Neural cell (in vitro differentiated cells): ENCODE data around the gene MOB2. TPM values are rescaled to one million over a fixed set of nuclear protein-coding genes. Genes with fewer than 3 reads are reported as not detected.

Source experiments
- H2AFZ ChIP-seq: fragments of 200-600, 300-800 bp; sonication (generic), shearing (Covaris generic); 2 replicates; pipeline ENCODE4 v1.6.0; 2014; ENCODE audit warnings: low read depth, mild to moderate bottlenecking, antibody characterized with exemption, low read length, moderate library complexity
- H3F3A ChIP-seq: fragments of 200-600 bp; shearing (Covaris generic); 2 replicates; pipeline ENCODE4 v1.6.1; 2016; ENCODE audit warnings: mild to moderate bottlenecking, moderate library complexity, mixed read lengths, antibody characterized with exemption, low read length; ENCODE audit not compliant: insufficient read depth, poor library complexity, severe bottlenecking
- H3K27ac ChIP-seq: fragments of 200-600, 300-800 bp; sonication (generic), shearing (Covaris generic); 2 replicates; pipeline ENCODE4 v1.5.1; 2014; ENCODE audit warnings: mild to moderate bottlenecking, low read length, moderate library complexity
- H3K27me3 ChIP-seq: fragments of 300-800, 200-600 bp; sonication (generic), shearing (Covaris generic); 2 replicates; pipeline ENCODE4 v1.6.0; 2014; ENCODE audit warnings: mild to moderate bottlenecking, low read depth, low read length, moderate library complexity; ENCODE audit not compliant: insufficient read depth
- H3K36me3 ChIP-seq: fragments of 300-800, 200-600 bp; sonication (generic), shearing (Covaris generic); 2 replicates; pipeline ENCODE4 v1.5.1; 2014; ENCODE audit warnings: mild to moderate bottlenecking, antibody characterized with exemption, low read length, moderate library complexity; ENCODE audit not compliant: insufficient read depth
- H3K4me2 ChIP-seq: fragments of 300-800, 200-600 bp; sonication (generic), shearing (Covaris generic); 2 replicates; pipeline ENCODE4 v1.6.0; 2014; ENCODE audit warnings: mild to moderate bottlenecking, low read length
- H3K4me3 ChIP-seq: fragments of 300-800, 200-600 bp; sonication (generic), shearing (Covaris generic); 2 replicates; pipeline ENCODE4 v1.5.1; 2014; ENCODE audit warnings: mild to moderate bottlenecking, low read length, moderate library complexity
- H3K79me2 ChIP-seq: fragments of 200-600 bp; shearing (Covaris generic); replicated peaks from 2 replicates; pipeline ENCODE4 v1.6.0; 2014; ENCODE audit warnings: mild to moderate bottlenecking, low read length, moderate library complexity; ENCODE audit not compliant: insufficient read depth
- H3K9ac ChIP-seq: fragments of 300-800, 200-600 bp; sonication (generic), shearing (Covaris generic); 2 replicates; pipeline ENCODE4 v1.6.1; 2016; ENCODE audit warnings: mild to moderate bottlenecking, low read length, mixed read lengths
- H3K9me2 ChIP-seq: fragments of 200-600 bp; shearing (Covaris generic); 2 replicates; pipeline ENCODE4 v1.6.1; 2016; ENCODE audit warnings: mild to moderate bottlenecking, low read length, mixed read lengths; ENCODE audit not compliant: insufficient read depth
- H3K9me3 ChIP-seq: fragments of 200-600, 300-800 bp; sonication (generic), shearing (Covaris generic); 2 replicates; pipeline ENCODE4 v1.6.1; 2016; ENCODE audit warnings: mild to moderate bottlenecking, mixed run types, low read length, moderate library complexity, mixed read lengths
- H4K20me1 ChIP-seq: fragments of 200-600 bp; shearing (Covaris generic); 2 replicates; pipeline ENCODE4 v1.6.1; 2016; ENCODE audit warnings: mild to moderate bottlenecking, mixed run types; ENCODE audit not compliant: insufficient read depth
- EP300 ChIP-seq: fragments of 450-650 bp; conservative IDR thresholded peaks from 2 replicates; pipeline ENCODE4 v1.6.1; 2014; ENCODE audit warnings: antibody characterized with exemption, mild to moderate bottlenecking, moderate library complexity; ENCODE audit not compliant: poor library complexity, severe bottlenecking
- EZH2 ChIP-seq: fragments of 200-600, 300-800 bp; shearing (Covaris generic), sonication (generic); IDR thresholded peaks from 2 replicates; pipeline ENCODE4 v1.6.1; 2014; ENCODE audit warnings: antibody characterized with exemption, low read length, borderline replicate concordance, mild to moderate bottlenecking; ENCODE audit not compliant: insufficient read depth, poor library complexity, severe bottlenecking
- MXI1 ChIP-seq: fragments of 450-650 bp; conservative IDR thresholded peaks from 2 replicates; pipeline ENCODE4 v1.6.1; 2014; ENCODE audit warnings: antibody characterized with exemption, mild to moderate bottlenecking; ENCODE audit not compliant: poor library complexity, severe bottlenecking
- POLR2AphosphoS5 ChIP-seq: IDR thresholded peaks from 2 replicates; pipeline ENCODE4 v1.6.1; 2012
- RAD21 ChIP-seq: fragments of 450-650 bp; conservative IDR thresholded peaks from 2 replicates; pipeline ENCODE4 v1.6.1; 2014; ENCODE audit warnings: antibody characterized with exemption, mild to moderate bottlenecking, moderate library complexity
- SMC3 ChIP-seq: fragments of 450-650 bp; conservative IDR thresholded peaks from 2 replicates; pipeline ENCODE4 v1.6.1; 2014; ENCODE audit warnings: antibody characterized with exemption, mild to moderate bottlenecking, moderate library complexity; ENCODE audit not compliant: poor library complexity
- TAF1 ChIP-seq: IDR thresholded peaks from 2 replicates; pipeline ENCODE4 v1.6.1; 2012; ENCODE audit warnings: low read depth
- polyA plus RNA-seq: library from polyadenylated mRNA; depleted of rRNA; stranded (reverse); fragments of >200 nt; gene quantifications from 2 replicates; pipeline ENCODE4 v1.2.3, GENCODE V29; 2014
- TF ChIP-seq, protein P1 (sequence below): IDR thresholded peaks from 2 replicates; pipeline ENCODE4 v1.6.1; 2012; ENCODE audit warnings: borderline replicate concordance
- TF ChIP-seq, protein P2 (sequence below): fragments of 450-650 bp; IDR thresholded peaks from 2 replicates; pipeline ENCODE4 v1.5.1; 2014; ENCODE audit warnings: antibody characterized with exemption, mild to moderate bottlenecking, moderate library complexity; ENCODE audit not compliant: poor library complexity, severe bottlenecking

Gene MOB2
- polyA plus RNA-seq, 1 donor from 2014 or later = 33.2 TPM

DNA sequence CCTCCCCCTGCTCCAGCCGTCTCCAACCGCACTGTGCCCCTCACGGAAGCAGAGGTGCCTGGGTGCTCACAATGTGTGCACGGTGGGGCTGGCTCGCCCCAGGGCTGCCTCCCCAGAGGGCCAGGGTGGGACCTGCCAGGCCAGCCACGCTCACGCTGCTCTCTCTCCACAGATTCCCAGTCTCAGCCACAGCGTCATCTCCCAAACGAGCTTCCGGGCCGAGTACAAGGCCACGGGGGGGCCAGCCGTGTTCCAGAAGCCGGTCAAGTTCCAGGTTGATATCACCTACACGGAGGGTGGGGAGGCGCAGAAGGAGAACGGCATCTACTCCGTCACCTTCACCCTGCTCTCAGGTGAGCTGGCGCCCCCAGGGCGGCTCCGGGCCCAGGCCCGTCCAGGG lies 30.4 kb downstream of the MOB2 start:
- no peaks in the 10 kb centered on the region for H3K27me3 ChIP-seq
- H2AFZ ChIP-seq = no peak overlapping the region
- no peaks in the 10 kb centered on the region for H3K79me2 ChIP-seq
- no peaks in the 10 kb centered on the region for H4K20me1 ChIP-seq
- no peak overlapping the region for H3K27ac ChIP-seq
- H3K9me3 ChIP-seq = no peaks in the 10 kb centered on the region
- H3K4me3 ChIP-seq = no peak overlapping the region
- no peaks in the 10 kb centered on the region for H3F3A ChIP-seq
- TF ChIP-seq, protein P1, sequence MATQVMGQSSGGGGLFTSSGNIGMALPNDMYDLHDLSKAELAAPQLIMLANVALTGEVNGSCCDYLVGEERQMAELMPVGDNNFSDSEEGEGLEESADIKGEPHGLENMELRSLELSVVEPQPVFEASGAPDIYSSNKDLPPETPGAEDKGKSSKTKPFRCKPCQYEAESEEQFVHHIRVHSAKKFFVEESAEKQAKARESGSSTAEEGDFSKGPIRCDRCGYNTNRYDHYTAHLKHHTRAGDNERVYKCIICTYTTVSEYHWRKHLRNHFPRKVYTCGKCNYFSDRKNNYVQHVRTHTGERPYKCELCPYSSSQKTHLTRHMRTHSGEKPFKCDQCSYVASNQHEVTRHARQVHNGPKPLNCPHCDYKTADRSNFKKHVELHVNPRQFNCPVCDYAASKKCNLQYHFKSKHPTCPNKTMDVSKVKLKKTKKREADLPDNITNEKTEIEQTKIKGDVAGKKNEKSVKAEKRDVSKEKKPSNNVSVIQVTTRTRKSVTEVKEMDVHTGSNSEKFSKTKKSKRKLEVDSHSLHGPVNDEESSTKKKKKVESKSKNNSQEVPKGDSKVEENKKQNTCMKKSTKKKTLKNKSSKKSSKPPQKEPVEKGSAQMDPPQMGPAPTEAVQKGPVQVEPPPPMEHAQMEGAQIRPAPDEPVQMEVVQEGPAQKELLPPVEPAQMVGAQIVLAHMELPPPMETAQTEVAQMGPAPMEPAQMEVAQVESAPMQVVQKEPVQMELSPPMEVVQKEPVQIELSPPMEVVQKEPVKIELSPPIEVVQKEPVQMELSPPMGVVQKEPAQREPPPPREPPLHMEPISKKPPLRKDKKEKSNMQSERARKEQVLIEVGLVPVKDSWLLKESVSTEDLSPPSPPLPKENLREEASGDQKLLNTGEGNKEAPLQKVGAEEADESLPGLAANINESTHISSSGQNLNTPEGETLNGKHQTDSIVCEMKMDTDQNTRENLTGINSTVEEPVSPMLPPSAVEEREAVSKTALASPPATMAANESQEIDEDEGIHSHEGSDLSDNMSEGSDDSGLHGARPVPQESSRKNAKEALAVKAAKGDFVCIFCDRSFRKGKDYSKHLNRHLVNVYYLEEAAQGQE = no peak
- TF ChIP-seq, protein P2, sequence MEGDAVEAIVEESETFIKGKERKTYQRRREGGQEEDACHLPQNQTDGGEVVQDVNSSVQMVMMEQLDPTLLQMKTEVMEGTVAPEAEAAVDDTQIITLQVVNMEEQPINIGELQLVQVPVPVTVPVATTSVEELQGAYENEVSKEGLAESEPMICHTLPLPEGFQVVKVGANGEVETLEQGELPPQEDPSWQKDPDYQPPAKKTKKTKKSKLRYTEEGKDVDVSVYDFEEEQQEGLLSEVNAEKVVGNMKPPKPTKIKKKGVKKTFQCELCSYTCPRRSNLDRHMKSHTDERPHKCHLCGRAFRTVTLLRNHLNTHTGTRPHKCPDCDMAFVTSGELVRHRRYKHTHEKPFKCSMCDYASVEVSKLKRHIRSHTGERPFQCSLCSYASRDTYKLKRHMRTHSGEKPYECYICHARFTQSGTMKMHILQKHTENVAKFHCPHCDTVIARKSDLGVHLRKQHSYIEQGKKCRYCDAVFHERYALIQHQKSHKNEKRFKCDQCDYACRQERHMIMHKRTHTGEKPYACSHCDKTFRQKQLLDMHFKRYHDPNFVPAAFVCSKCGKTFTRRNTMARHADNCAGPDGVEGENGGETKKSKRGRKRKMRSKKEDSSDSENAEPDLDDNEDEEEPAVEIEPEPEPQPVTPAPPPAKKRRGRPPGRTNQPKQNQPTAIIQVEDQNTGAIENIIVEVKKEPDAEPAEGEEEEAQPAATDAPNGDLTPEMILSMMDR = no peak
- no peak for TF ChIP-seq EZH2
- TF ChIP-seq TAF1 = no peak
- no peak for TF ChIP-seq EP300
- no peak for TF ChIP-seq RAD21
- no peak for TF ChIP-seq POLR2AphosphoS5
- no peak for TF ChIP-seq MXI1
- no peak for TF ChIP-seq SMC3
- no peaks in the 10 kb centered on the region for H3K36me3 ChIP-seq
- H3K9me2 ChIP-seq = no peaks in the 10 kb centered on the region
- no peak overlapping the region for H3K4me2 ChIP-seq
- no peak overlapping the region for H3K9ac ChIP-seq

DNA sequence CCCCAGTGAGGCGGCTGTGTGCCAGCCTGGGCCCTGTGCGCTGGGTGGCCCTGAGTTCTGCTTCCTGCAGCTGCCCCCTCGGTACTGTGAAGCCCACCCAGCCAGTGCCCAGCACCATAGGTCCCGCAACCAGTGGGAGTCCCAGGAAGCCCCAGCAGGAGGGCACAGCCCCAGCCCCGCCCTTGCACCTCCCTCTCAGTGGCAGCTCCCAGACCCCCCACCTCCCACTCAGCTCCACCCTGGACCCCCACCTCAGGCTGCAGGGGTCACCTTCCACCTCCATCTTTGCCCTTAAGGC lies 30.9 kb downstream of the MOB2 start:
- no peak for TF ChIP-seq SMC3
- no peak for TF ChIP-seq MXI1
- TF ChIP-seq, protein P1 = no peak
- TF ChIP-seq EP300 = no peak
- TF ChIP-seq, protein P2 = no peak
- TF ChIP-seq EZH2 = no peak
- no peak for TF ChIP-seq POLR2AphosphoS5
- no peak for TF ChIP-seq RAD21
- TF ChIP-seq TAF1 = no peak
- no peaks in the 10 kb centered on the region for H3K79me2 ChIP-seq
- H3K27me3 ChIP-seq = no peaks in the 10 kb centered on the region
- H4K20me1 ChIP-seq = no peaks in the 10 kb centered on the region
- H3K36me3 ChIP-seq = no peaks in the 10 kb centered on the region
- H3K9ac ChIP-seq = no peak overlapping the region
- H3K27ac ChIP-seq = no peak overlapping the region
- no peaks in the 10 kb centered on the region for H3K9me2 ChIP-seq
- no peaks in the 10 kb centered on the region for H3F3A ChIP-seq
- H3K9me3 ChIP-seq = no peaks in the 10 kb centered on the region
- H2AFZ ChIP-seq = no peak overlapping the region
- no peak overlapping the region for H3K4me2 ChIP-seq
- H3K4me3 ChIP-seq = no peak overlapping the region
